NCI-H1105 treated with DMSO at 0.1 percent for 48 hours (cell line): ENCODE results near the gene SLC24A3.

Experiments
- DNase-seq: peaks from one replicate; lab custom pipeline; 2025; lab: John Stamatoyannopoulos, UW

The SLC24A3 gene

GRCh38 chr20:19679900-19680495 is 467.6 kb downstream of the SLC24A3 start:
- DNase-seq: no peak

DNA sequence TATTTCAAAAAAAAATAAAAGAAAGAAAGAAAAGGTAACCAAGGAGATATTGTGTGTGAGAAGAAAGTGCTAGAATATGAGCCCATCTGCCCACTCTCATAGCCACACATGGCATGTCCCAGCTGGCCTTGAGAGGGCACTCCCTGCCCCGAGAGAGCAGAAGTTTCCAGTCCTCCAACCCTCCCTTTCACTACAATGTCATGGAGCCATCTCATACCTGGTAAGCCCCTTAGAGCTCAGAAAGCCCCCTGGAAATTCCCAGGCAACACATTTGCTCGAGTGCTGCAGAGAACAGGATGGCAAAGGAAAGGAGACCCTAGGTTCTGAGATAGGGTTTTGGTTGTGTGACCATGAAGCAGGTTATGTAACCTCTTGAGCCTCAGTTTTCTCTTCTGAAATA is 469.8 kb downstream of the SLC24A3 start:
- DNase-seq: no peak

- no peak for DNase-seq
These were observed 470.7 kb downstream of the SLC24A3 start for GRCh38 chr20:19683188-19683587.

DNA sequence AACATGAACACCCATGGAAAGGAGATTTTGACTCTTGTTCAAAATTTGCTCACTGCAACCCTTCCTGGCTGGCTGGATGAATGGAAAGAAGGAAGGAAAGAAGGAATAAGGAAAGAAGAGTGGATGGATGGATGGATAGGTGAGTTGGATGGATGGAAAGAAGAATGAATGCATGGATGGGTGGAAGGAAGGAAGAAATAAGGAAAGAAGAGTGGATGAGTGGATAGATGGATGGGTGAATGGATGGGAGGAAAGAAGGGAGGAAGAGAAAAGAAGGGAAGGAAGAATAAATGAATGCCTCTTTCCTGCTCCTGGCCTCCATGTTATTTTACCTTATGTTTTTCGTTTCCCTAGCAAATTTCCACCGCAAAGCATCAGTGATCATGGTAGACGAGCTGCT is 471.4 kb downstream of the SLC24A3 start:
- DNase-seq: no peak

DNA sequence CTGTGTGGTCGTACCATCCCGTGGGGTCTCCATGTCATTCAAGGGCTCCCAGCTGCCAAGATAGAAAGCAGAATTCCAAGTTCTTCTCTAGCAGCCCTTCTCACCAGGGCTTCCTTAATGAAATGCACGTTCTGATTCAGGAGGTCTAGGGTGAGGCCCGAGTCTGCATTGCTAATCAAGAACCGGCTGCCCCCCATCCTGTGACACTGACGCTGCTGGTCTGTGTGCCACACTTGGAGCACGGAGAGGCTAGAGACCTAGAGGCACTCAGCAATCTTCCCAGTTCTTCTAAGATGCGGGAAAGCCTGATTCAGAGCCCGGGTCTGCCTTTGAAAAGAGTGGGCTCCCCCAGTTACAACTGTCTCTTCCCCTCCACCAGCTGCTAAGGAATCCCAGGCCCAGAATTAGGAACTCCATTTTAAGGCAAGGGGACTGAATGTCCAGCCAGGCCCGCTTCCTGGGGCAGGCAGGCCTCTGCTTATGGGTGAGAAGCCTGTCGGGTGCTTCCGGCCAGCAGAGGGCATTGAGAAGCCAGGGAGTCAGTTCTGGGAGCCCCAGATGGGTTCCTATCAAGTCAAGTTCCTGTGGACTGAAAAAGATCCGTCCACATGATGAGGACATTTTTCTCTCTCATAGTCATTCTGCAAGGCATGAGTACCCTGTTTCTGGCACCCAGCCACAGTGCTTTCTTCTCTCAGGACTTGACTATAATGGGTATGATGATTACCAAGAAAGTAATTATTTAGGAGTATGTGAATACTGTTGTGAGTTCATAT is 475.8 kb downstream of the SLC24A3 start:
- peak; percentile 14 for DNase-seq

GRCh38 chr20:19690462-19690861 is 478.0 kb downstream of the SLC24A3 start:
- no peak for DNase-seq

DNA sequence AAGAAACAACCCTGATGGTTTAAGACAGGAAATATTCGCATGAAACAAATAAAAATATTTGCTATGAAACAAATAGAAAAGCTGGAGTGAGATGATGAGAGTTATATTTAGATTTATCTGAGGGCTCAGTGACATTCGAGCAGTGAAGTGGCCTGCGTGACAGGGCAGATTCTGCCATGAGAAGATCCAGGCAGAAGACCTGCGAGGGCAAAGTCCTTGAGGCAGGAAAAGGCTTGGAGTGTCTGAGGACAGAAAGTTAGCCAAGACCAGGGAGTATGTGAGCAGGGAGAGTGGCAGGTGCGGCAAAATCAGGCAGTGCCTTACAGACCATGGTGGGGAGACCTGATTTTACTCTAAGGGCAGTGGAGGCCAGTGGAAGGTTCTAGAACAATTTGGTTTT is 478.7 kb downstream of the SLC24A3 start:
- DNase-seq: no peak

DNA sequence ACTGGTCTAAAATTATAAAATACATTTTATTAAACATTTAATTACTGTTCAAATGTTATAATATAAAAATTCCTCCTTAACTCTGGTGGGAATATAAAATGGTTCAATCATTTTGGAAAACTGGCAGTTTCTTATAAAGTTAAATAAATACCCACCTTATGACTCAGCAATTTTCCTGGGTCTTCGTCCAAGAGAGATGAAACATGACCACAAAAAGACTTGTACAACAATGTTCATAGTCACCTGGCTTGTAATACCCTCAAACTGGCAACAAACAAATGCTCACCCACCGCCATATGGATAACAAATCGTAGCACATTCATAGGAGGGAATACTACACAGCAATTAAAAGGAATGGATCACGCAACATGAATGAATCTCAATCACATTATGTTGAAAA is 479.7 kb downstream of the SLC24A3 start:
- no peak for DNase-seq

- peak; percentile 44 for DNase-seq
These were observed 480.3 kb downstream of the SLC24A3 start for GRCh38 chr20:19692685-19693119.

DNA sequence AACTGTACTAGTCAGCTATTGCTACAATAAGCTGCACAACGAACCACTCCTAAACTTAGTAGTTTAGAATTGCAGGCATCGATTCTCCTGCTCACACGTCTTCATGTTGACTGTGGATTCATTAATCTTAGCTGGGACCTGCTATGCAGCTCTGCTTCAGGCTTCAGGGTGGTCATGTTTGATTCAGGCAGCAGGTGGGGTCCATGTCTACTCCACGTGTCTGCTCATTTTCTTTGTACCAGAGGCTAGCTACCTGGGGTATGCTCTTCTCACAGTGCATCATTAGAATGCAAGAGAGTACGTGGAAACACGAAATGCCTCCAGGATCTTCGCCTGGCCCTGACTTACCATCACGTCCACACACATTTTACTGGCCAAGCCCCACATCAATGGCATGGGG is 481.1 kb downstream of the SLC24A3 start:
- DNase-seq: no peak

DNA sequence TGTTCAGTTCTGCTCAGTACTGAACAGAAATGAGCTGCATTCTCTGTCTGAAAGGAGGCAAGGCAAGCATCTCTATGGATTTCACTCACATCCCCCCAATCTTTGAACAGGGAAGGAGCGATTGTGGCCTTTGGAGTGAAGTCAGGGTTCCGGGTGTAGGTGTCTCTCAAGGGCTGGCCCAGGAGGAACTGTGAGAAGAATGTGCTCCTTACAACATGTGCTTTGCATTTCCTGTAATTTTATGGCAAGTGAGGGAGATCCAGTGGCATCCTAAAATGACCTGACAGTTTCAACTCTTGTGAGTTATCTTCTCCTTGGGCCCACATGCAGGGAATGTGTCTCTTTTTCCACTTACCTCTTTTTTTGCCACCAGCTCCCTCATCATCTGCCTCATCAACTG is 482.6 kb downstream of the SLC24A3 start:
- no peak for DNase-seq

DNA sequence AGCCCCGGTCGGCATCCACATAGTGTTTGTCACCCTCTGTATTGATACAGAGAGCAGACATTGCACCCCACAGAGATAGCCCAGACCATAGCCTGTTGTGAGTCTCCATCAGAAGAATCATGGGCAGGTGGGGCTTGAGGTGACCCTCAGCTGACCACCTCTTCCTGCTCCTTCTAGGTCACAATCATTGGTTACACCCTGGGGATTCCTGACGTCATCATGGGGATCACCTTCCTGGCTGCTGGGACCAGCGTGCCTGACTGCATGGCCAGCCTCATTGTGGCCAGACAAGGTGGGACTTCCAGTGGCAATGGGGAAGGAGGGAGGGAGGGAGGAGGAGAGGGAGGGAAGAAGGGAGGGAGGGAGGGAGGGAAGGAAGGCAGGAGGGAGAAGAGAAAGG is 484.2 kb downstream of the SLC24A3 start:
- DNase-seq: no peak

DNA sequence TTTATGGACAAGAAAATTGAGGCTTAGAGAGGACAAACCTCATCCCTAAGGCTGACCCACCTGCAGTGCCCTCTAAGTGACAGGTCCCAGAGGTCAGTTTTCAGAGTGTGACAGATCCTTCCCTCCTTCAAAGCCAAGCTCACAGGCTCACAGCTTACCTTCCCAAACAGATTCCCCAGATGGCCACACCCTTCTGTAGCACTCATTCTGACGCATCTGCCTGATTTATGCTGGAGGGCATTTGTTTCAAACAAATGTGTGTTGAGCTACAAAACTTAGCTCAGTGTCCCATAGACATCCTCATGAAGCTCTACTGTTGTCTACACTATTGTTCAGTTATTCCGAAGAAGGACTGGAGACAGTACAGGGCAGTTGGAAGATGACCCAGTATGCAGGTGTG is 485.0 kb downstream of the SLC24A3 start:
- no peak for DNase-seq

- no peak for DNase-seq
These were observed 486.9 kb downstream of the SLC24A3 start for GRCh38 chr20:19699180-19699971.

GRCh38 chr20:19701429-19701828 is 489.0 kb downstream of the SLC24A3 start:
- no peak for DNase-seq

GRCh38 chr20:19706463-19706862 is 494.0 kb downstream of the SLC24A3 start:
- DNase-seq: no peak

DNA sequence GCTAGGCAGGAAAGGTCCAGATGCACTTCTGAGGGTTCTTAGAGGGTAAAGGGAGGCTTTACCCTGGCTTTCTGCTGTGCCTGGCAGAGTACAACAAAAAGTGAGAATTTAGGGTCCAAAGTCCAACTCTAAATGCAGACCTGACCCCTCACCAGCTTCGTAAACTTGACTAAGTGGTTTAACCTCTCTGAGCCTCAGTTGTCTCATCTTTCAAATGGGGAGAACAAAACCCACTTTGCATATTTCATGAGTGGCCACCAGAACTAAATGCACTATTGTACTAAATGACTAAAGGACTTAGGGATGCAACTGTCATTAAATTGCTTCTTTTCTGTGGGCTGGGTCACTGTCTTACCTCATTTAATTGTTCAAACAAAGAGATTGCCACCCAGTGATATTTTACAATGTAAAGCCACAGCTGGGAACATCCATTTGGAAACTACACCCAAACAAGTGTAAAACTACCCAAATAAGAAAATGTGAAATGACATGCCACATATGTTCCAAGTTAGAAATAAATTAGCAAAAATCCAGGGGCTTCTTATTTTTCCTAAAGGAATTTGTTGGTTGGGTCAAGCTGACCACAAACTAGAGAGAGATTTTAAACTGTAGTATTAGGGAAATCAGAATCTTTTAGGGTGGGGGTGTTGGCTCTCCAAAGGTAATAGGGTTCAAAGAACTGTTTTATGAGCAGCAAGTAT is 497.3 kb downstream of the SLC24A3 start:
- DNase-seq: no peak

DNA sequence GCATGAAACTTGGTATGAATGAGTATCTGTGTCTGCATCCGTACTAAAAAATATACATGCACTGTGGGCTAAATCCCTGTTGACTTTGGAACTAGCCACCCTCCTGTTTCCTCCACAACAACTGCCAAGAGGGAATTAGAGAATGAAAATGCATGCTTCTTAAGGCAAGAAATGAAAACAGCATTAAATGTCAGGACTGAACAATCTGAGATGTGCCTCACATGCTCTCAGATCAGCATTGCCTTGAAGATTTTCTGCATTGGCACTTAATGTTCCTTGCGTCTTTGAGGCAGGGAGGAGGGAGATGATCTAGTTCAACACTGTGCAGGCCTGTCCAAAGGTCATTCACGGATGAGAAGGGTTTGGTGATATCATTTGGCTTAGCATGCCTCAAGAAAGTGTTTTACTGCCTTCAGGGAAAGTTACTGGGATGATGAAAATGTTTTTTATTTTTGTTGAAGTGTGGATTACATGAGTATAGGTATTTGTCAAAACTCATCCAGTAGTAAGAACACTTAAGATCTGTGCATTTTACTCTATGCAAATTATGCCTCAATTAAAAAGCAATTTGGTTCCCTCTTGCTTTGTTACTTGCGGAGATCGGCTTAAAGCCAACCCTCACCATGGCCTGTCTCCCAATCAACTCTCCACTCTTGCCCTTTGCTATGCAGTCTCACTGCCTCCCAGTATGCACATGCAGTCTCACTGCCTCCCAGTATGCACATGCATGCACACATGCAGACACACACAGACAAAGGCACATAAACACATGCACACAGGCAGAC is 498.1 kb downstream of the SLC24A3 start:
- DNase-seq: no peak

DNA sequence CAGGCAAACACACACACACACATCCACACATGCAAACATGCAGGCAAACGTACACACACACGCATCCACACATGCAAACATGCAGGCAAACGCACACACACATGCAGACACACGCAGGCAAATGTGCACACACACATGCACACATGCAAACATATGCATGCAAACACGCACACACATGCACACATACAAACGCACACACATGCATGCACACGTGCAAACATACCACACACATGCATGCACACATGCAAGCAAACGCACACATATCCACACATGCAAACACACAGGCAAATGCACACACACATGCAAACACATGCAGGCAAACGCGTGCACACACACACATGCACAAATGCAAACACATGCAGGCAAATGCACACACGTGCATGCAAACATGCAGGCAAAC is 498.7 kb downstream of the SLC24A3 start:
- DNase-seq: no peak

DNA sequence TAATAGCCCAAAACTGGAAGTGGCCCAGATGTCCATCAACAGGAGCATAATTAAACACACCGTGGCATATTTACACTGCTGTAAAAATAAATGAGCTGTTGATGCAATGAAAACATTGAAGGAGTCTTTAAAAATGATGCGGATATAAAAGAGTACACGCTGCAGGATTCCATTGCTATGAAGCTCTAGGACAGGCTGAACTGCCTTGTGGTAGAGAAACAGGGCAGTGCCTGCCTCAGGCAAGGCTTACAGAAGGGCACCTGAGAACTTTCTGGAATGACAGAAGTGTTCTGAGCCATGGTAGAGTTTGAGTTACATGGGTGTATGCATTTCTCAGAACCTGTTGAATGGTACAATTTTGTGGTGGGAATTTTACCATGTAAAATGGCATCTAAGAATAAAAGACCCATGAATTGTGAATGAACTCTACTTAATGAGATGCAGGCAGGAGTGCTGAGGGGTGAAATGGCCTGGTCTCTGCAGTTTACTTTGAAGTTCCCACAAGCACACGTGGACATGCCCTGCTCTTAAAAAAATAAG is 500.3 kb downstream of the SLC24A3 start:
- no peak for DNase-seq

DNA sequence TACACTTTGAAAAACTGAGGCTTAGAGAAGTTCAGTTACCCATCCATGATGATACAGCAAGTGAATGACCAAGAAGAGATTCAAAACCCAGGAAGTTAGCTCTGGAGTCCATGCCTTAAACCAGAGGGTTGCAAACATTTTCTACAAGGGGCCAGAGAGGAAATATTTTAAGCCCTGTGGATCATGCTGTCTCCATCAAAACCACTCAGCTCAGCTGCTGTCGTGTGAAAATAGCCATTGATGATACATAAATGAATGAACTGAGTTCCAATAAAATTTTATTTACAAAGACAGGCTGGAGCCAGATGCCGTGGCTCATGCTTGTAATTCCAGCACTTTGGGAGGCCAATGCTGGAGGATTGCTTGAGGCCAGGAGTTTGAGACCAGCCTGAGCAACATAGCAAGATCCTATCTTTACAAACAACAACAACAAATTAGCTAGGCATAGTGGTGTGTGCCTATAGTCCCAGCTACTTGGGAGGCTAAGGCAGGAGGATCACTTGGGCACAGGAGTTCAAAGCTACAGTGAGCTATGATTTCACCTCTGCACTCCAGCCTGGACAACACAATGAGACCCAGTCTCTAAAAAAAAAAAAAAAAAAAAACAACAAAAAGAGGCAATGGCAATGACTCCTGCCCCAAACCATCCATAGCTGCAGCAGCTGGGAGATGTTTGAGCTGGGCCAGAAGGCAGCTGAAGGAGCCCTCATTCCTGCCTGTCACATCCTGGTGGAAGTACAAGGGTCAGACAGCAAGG is 501.6 kb downstream of the SLC24A3 start:
- DNase-seq: no peak
